NCI-H128 (cell line): ENCODE data around the gene SCPEP1.
A peak's percentile ranks its signal among the peaks of the same experiment; 100 is the strongest.
"Not testable (repeated sequence)": the region's sequence is repeated elsewhere in the genome, so short reads cannot be mapped to it uniquely, and the experiment has no call there.

Experiments used
- DNase-seq: peaks from one replicate; lab custom pipeline; 2025; ENCODE audit not compliant: unreplicated experiment; lab: John Stamatoyannopoulos, UW

The SCPEP1 gene

GRCh38 chr17:56965241-56965640, 12.7 kb upstream of the SCPEP1 start:
- not testable (repeated sequence) for DNase-seq

GRCh38 chr17:56965681-56966080, 12.2 kb upstream of the SCPEP1 start:
- DNase-seq: not testable (repeated sequence)

GRCh38 chr17:56966338-56966737, 11.6 kb upstream of the SCPEP1 start:
- DNase-seq: peak; percentile 68

GRCh38 chr17:56970974-56971373, 7.0 kb upstream of the SCPEP1 start:
- DNase-seq: no peak

GRCh38 chr17:56972111-56972730, 5.7 kb upstream of the SCPEP1 start:
- DNase-seq: no peak

GRCh38 chr17:56973520-56973919, 4.4 kb upstream of the SCPEP1 start:
- DNase-seq: no peak

GRCh38 chr17:56974055-56974454, 3.9 kb upstream of the SCPEP1 start:
- DNase-seq: no peak

GRCh38 chr17:56975656-56976055, 2.3 kb upstream of the SCPEP1 start:
- DNase-seq: no peak

- no peak for DNase-seq
These were observed 856 bp upstream of the SCPEP1 start for GRCh38 chr17:56976941-56977608.

GRCh38 chr17:56978441-56979090, 635 bp downstream of the SCPEP1 start:
- DNase-seq: no peak

GRCh38 chr17:56979091-56979480, 1.2 kb downstream of the SCPEP1 start:
- DNase-seq: no peak

GRCh38 chr17:56980526-56980925, 2.6 kb downstream of the SCPEP1 start:
- DNase-seq: not testable (repeated sequence)

GRCh38 chr17:56982312-56982711, 4.4 kb downstream of the SCPEP1 start:
- DNase-seq: peak; percentile 23

- DNase-seq: no peak
These were observed 5.4 kb downstream of the SCPEP1 start for GRCh38 chr17:56983366-56983765.

GRCh38 chr17:56985371-56986162, 7.6 kb downstream of the SCPEP1 start:
- no peak for DNase-seq

- DNase-seq: no peak
These were observed 9.4 kb downstream of the SCPEP1 start for GRCh38 chr17:56987283-56987834.

GRCh38 chr17:56988901-56989572, 11.1 kb downstream of the SCPEP1 start:
- DNase-seq: no peak

GRCh38 chr17:56992364-56992763, 14.4 kb downstream of the SCPEP1 start:
- DNase-seq: no peak

- DNase-seq: no peak
These were observed 16.3 kb downstream of the SCPEP1 start for GRCh38 chr17:56994009-56994792.

- DNase-seq: no peak
These were observed 17.8 kb downstream of the SCPEP1 start for GRCh38 chr17:56995766-56996165.
